SK-N-MC (cell line): Measurements from ENCODE around the gene COG5.

Experiments used
- EZH2 ChIP-seq: fragments of 200-600 bp; sonication (generic); IDR thresholded peaks from one replicate; pipeline ENCODE4 v1.6.1; 2017; ENCODE audit warnings: antibody characterized with exemption
- FOXP2 ChIP-seq: optimal IDR thresholded peaks from 2 replicates; pipeline ENCODE3; 2011; ENCODE audit warnings: mild to moderate bottlenecking, moderate library complexity; ENCODE audit not compliant: insufficient read depth; ENCODE audit errors: extremely low read length, control extremely low read depth
- POLR2AphosphoS5 ChIP-seq: IDR thresholded peaks from 2 replicates; pipeline ENCODE4 v1.6.1; 2012; ENCODE audit warnings: mild to moderate bottlenecking, low read depth, low read length, borderline replicate concordance

DNA sequence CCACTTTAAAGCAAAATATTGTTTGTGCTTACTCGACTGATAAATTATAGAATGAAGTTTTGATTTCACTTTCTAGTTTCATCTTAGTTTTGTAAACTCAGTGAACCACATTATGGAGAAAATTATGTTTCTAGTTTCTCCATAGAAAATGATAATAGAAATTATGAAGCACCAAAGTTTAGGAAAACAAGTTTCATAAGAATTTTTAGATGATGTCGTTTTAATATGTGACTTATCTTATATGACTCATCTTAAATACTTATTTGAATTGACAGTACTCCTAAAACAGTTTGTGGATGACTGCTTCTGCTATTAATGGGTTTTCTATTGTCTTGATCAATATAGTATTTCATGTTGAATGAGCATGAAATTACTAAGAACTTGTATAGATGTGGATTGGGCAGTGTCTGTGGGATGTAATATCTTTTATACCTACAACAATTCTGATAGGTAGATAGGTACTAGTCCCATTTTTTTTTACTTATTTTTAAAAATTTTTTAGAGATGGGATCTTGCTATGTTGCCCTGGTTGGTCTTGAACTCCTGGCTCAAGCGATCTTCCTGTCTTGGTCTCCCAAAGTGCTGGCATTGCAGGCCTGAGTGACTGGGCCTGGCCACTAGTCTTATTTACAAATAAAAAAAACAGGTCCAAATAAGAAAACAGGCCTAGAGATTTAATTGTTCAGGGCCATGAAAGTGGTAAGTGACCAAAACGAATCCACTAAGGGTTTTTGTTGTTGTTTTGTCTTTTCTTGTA lies 391.3 kb downstream of the COG5 start:
- TF ChIP-seq EZH2 (no peak), POLR2AphosphoS5 (no peak), FOXP2 (no peak)
